Chondrocyte (in vitro differentiated cells): ENCODE data around the gene SCLY. TPM values are rescaled to one million over a fixed set of nuclear protein-coding genes. Genes with fewer than 3 reads are reported as not detected.

Experiments used
- DNase-seq: peaks from one replicate; pipeline ENCODE4 v3.0.0; 2021; ENCODE audit warnings: mixed read lengths, low spot score
- H3K27ac Mint-ChIP-seq: one replicate; pipeline ENCODE4 v1.8.0; 2021; ENCODE audit warnings: mild to moderate bottlenecking, moderate library complexity, mixed read lengths; ENCODE audit not compliant: unreplicated experiment
- H3K27me3 Mint-ChIP-seq: 2 replicates; pipeline ENCODE4 v1.8.0; 2021; ENCODE audit warnings: low read depth, mixed read lengths
- H3K36me3 Mint-ChIP-seq: 2 replicates; pipeline ENCODE4 v1.8.0; 2021; ENCODE audit warnings: low read depth, mixed read lengths
- H3K4me1 Mint-ChIP-seq: 2 replicates; pipeline ENCODE4 v1.8.0; 2021; ENCODE audit warnings: low read depth, mild to moderate bottlenecking, mixed read lengths
- H3K4me3 Mint-ChIP-seq: one replicate; pipeline ENCODE4 v1.8.0; 2021; ENCODE audit warnings: mild to moderate bottlenecking, moderate library complexity, mixed read lengths; ENCODE audit not compliant: unreplicated experiment
- H3K9me3 Mint-ChIP-seq: 2 replicates; pipeline ENCODE4 v1.8.0; 2021; ENCODE audit warnings: low read depth, mixed read lengths
- total RNA-seq: library from RNA; stranded (reverse); gene quantifications from 3 replicates; pipeline ENCODE4 v1.2.1, GENCODE V29; 2021
- TF ChIP-seq, protein P1 (sequence below): fragments of 200-600 bp; sonication (generic); IDR thresholded peaks from 2 replicates; pipeline ENCODE4 v1.5.0; 2021; ENCODE audit warnings: antibody characterized with exemption, mild to moderate bottlenecking, moderate library complexity

Gene SCLY
- total RNA-seq, 1 donor from 2014 or later: 12.7 TPM

DNA sequence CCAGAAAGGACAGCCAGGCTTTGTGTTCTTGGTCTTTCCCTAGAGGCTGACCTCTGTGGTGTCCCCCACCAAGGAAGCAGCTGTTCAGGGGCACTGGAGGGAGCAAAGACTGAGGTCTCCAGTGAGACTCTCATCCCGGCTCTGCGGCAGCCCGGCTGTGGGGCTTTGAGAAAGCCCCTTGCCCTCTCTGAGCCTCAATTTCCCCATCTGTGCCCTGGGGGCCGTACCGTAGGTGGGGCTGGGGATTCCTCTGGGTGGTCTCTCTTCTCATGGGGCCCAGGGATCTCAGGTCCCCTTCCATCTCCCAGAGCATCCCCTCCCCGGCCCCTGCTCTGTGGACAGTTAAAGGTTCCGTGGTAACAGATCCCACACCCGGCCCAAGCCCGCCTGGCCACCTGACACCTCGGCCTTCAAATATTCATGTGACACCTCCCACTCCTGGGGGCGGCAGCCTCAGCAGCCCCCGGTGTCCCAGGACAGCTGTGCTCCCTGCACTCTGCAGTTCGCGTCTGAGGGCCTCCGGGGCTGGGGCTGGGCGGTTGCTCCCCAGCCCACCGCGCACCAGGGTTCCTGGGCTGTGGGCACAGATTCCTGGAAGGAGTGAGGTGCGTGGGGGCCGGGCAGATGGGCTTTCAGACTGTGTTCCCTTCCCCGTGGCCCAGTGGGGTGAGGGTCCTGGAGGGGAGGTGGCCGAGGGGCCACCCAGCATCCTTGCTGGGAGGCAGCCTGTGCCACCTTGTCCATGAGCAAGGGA, 62.6 kb downstream of the SCLY start:
- H3K4me1 Mint-ChIP-seq: peaks cover 3% of the 10 kb centered on the region
- H3K9me3 Mint-ChIP-seq: no peaks in the 10 kb centered on the region
- TF ChIP-seq, protein P1, sequence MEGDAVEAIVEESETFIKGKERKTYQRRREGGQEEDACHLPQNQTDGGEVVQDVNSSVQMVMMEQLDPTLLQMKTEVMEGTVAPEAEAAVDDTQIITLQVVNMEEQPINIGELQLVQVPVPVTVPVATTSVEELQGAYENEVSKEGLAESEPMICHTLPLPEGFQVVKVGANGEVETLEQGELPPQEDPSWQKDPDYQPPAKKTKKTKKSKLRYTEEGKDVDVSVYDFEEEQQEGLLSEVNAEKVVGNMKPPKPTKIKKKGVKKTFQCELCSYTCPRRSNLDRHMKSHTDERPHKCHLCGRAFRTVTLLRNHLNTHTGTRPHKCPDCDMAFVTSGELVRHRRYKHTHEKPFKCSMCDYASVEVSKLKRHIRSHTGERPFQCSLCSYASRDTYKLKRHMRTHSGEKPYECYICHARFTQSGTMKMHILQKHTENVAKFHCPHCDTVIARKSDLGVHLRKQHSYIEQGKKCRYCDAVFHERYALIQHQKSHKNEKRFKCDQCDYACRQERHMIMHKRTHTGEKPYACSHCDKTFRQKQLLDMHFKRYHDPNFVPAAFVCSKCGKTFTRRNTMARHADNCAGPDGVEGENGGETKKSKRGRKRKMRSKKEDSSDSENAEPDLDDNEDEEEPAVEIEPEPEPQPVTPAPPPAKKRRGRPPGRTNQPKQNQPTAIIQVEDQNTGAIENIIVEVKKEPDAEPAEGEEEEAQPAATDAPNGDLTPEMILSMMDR: no peak
- no peak overlapping the region for H3K27ac Mint-ChIP-seq
- no peaks in the 10 kb centered on the region for H3K36me3 Mint-ChIP-seq
- no peak overlapping the region for H3K4me3 Mint-ChIP-seq
- peaks cover 2% of the 10 kb centered on the region for H3K27me3 Mint-ChIP-seq
- DNase-seq: peak; percentile 87

DNA sequence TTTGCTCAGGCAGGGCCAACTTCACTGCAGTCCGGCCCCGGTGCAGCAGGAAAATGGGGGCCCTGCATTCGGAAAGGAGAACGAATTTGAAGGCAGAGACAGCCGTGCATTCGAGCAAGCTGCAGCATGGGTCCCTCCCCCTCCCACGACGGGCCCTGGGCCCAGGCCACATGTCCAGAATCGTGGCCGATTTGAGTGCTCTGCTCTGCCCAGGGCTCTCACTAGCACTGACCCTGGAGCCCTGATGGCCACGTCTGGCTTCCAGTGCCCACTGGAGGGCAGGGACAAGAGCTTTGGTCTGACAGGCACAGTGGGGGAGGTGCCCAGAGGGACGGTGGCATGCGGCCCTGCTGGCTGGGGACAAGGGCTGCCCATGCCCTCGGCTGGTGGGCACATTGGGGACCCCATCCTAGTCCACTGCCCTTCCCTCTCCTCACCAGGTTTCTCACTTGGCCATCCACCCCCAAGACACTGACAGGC, 63.2 kb downstream of the SCLY start:
- no peaks in the 10 kb centered on the region for H3K36me3 Mint-ChIP-seq

DNA sequence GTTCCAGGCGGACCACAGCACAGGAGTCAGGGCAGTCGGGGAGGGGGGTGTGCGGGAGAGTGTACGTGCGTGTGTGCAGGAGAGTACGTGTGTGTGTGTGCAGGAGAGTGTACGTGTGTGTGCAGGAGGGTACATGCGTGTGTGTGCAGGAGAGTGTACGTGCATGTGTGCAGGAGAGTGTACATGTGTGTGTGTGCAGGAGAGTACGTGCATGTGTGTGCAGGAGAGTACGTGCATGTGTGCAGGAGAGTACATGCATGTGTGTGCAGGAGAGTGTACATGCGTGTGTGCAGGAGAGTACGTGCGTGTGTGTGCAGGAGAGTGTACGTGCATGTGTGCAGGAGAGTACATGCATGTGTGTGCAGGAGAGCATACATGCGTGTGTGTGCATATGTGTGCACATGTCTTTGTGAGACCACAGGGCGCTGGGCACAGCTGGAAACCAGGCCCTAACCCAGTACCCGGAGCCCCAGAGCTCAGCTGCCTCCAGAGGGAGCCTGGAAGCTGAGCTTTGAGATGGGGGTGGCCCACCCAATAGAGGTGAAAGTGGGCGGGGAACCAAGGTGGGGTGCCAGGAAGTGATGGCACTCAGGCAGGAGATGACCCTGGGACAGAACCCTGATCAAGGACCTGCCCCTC, 63.8 kb downstream of the SCLY start:
- no peaks in the 10 kb centered on the region for H3K36me3 Mint-ChIP-seq
- no peaks in the 10 kb centered on the region for H3K27me3 Mint-ChIP-seq
- peaks cover 3% of the 10 kb centered on the region for H3K4me1 Mint-ChIP-seq
- H3K27ac Mint-ChIP-seq: no peak overlapping the region
- H3K9me3 Mint-ChIP-seq: no peaks in the 10 kb centered on the region
- DNase-seq: no peak
- no peak overlapping the region for H3K4me3 Mint-ChIP-seq
- TF ChIP-seq, protein P1: no peak

More for the DNA sequence above, 63.2 kb downstream of the SCLY start:
- H3K27ac Mint-ChIP-seq: no peak overlapping the region
- TF ChIP-seq, protein P1: no peak
- peak; percentile 82 for DNase-seq
- no peak overlapping the region for H3K4me3 Mint-ChIP-seq
- peaks cover 3% of the 10 kb centered on the region for H3K4me1 Mint-ChIP-seq
- H3K9me3 Mint-ChIP-seq: no peaks in the 10 kb centered on the region
- H3K27me3 Mint-ChIP-seq: no peaks in the 10 kb centered on the region

DNA sequence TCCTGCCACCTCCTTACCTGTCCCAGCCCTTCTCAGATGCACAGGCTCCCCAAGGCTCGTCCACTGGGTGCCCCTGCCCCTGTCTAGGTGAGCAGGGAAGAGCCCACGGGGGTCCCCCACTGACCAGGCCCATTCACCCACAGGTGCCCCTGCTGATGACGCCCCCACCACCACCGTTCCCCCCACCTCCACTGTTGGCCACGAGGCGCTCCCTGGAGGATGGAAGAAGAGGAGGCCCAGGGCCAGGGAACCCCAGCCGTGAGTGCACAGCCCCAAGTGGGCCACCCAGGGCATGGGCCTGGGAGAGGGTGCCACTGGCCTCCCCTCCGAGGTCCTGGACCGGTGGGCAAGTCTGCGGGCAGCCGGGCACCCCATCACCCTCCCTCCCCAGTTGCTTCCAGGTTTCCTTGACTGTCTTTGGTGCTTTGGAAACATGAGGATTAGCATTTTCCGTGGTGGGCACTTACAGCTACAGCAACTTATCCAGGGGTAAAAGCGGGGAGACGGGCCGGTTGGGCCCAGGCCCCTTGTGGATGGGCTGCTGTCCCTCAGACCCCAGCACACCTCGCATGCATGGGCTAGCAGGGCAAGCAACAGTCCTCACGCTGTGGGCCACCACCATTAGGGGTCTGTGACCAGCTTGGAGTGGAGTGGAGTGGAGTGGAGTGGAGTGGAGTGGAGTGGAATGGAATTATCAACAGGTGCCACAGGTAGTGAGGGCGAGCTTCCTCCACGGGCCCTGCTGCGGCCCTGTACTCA, 64.5 kb downstream of the SCLY start:
- Mint-ChIP-seq H3K4me3 (no peak overlapping the region), H3K4me1 (peaks cover 3% of the 10 kb centered on the region), H3K27ac (no peak overlapping the region), H3K9me3 (no peaks in the 10 kb centered on the region), H3K27me3 (no peaks in the 10 kb centered on the region), H3K36me3 (no peaks in the 10 kb centered on the region)
- TF ChIP-seq, protein P1: no peak
- peak; percentile 77 for DNase-seq

GRCh38 chr2:238126338-238126737, 65.5 kb downstream of the SCLY start:
- no peaks in the 10 kb centered on the region for H3K27me3 Mint-ChIP-seq
- H3K36me3 Mint-ChIP-seq: no peaks in the 10 kb centered on the region
- no peak overlapping the region for H3K4me3 Mint-ChIP-seq
- no peak overlapping the region for H3K27ac Mint-ChIP-seq
- no peaks in the 10 kb centered on the region for H3K4me1 Mint-ChIP-seq
- no peak for DNase-seq
- TF ChIP-seq, protein P1: no peak
- H3K9me3 Mint-ChIP-seq: no peaks in the 10 kb centered on the region
